Duodenal mucosa (tissue), 2 donors: ENCODE results near the gene PPCDC.

Experiments used
- H3K27ac ChIP-seq: one replicate; pipeline ENCODE4 v1.7.0; 2013; ENCODE audit warnings: low read depth, low read length
- H3K27me3 ChIP-seq, 2 donors: one replicate each; pipeline ENCODE4 v1.7.0; 2013; ENCODE audit warnings: low read length in 2 of 2, control low read depth in 1 of 2; ENCODE audit not compliant: insufficient read depth in 2 of 2, control insufficient read depth in 1 of 2
- H3K36me3 ChIP-seq, 2 donors: one replicate each; pipeline ENCODE4 v1.7.0; 2013; ENCODE audit warnings: low read length in 2 of 2, control low read depth in 1 of 2; ENCODE audit not compliant: insufficient read depth in 2 of 2, control insufficient read depth in 1 of 2
- H3K4me1 ChIP-seq, 2 donors: one replicate each; pipeline ENCODE4 v1.7.0; 2013; ENCODE audit warnings: low read length in 2 of 2, control low read depth in 1 of 2; ENCODE audit not compliant: insufficient read depth in 2 of 2, control insufficient read depth in 1 of 2
- H3K4me3 ChIP-seq, 2 donors: one replicate each; pipeline ENCODE4 v1.7.0; 2013; ENCODE audit warnings: low read length in 2 of 2, low read depth in 1 of 2
- H3K9ac ChIP-seq, 2 donors: one replicate each; pipeline ENCODE4 v1.7.0; 2013; ENCODE audit warnings: low read length in 2 of 2, low read depth in 1 of 2
- H3K9me3 ChIP-seq, 2 donors: one replicate each; pipeline ENCODE4 v1.7.0; 2013; ENCODE audit warnings: low read length in 2 of 2, control low read depth in 1 of 2; ENCODE audit not compliant: control insufficient read depth in 1 of 2

The PPCDC gene

GRCh38 chr15:75052972-75053747 is 29.8 kb downstream of the PPCDC start:
- Histone ChIP-seq H3K36me3 (peaks cover 0 to 6% of the 10 kb centered on the region in 2 donors), H3K27me3 (no peaks in the 10 kb centered on the region), H3K9me3 (no peaks in the 10 kb centered on the region), H3K4me1 (peaks cover 42% of the 10 kb centered on the region in 2 donors), H3K4me3 (no peak overlapping the region), H3K27ac (no peak overlapping the region), H3K9ac (no peak overlapping the region)

GRCh38 chr15:75053748-75054125 is 30.3 kb downstream of the PPCDC start:
- Histone ChIP-seq H3K9me3 (no peaks in the 10 kb centered on the region), H3K36me3 (peaks cover 0 to 3% of the 10 kb centered on the region in 2 donors), H3K4me1 (peaks cover 36 to 38% of the 10 kb centered on the region in 2 donors), H3K4me3 (no peak overlapping the region), H3K27me3 (no peaks in the 10 kb centered on the region), H3K9ac (no peak overlapping the region), H3K27ac (no peak overlapping the region)

GRCh38 chr15:75054172-75054897 is 30.9 kb downstream of the PPCDC start:
- Histone ChIP-seq H3K4me1 (peaks cover 31 to 32% of the 10 kb centered on the region in 2 donors), H3K27me3 (no peaks in the 10 kb centered on the region), H3K36me3 (no peaks in the 10 kb centered on the region), H3K9ac (no peak overlapping the region), H3K4me3 (no peak overlapping the region), H3K27ac (no peak overlapping the region), H3K9me3 (no peaks in the 10 kb centered on the region)

GRCh38 chr15:75056036-75056435 is 32.6 kb downstream of the PPCDC start:
- H3K27ac ChIP-seq, result no peak overlapping the region
- no peaks in the 10 kb centered on the region for H3K36me3 ChIP-seq
- H3K9ac ChIP-seq, result no peak overlapping the region
- no peaks in the 10 kb centered on the region for H3K27me3 ChIP-seq
- no peaks in the 10 kb centered on the region for H3K9me3 ChIP-seq
- H3K4me3 ChIP-seq, result no peak overlapping the region
- H3K4me1 ChIP-seq, result peaks cover 20 to 23% of the 10 kb centered on the region in 2 donors

- H3K9me3 ChIP-seq, result no peaks in the 10 kb centered on the region
- H3K9ac ChIP-seq, result no peak overlapping the region
- H3K27me3 ChIP-seq, result no peaks in the 10 kb centered on the region
- peaks cover 10 to 21% of the 10 kb centered on the region in 2 donors for H3K4me1 ChIP-seq
- no peak overlapping the region for H3K27ac ChIP-seq
- no peak overlapping the region for H3K4me3 ChIP-seq
- H3K36me3 ChIP-seq, result no peaks in the 10 kb centered on the region
These were observed 34.9 kb downstream of the PPCDC start for GRCh38 chr15:75058127-75058905.

- H3K4me3 ChIP-seq, result no peak overlapping the region
- peaks cover 3 to 15% of the 10 kb centered on the region in 2 donors for H3K4me1 ChIP-seq
These were observed 36.2 kb downstream of the PPCDC start for GRCh38 chr15:75059607-75060006.

GRCh38 chr15:75061272-75061671 is 37.9 kb downstream of the PPCDC start:
- Histone ChIP-seq H3K9me3 (no peaks in the 10 kb centered on the region), H3K27ac (no peak overlapping the region), H3K4me3 (no peak overlapping the region), H3K27me3 (no peaks in the 10 kb centered on the region), H3K9ac (no peak overlapping the region), H3K4me1 (peaks cover 12 to 28% of the 10 kb centered on the region in 2 donors), H3K36me3 (no peaks in the 10 kb centered on the region)

More at GRCh38 chr15:75059607-75060006, 36.2 kb downstream of the PPCDC start:
- no peaks in the 10 kb centered on the region for H3K36me3 ChIP-seq
- H3K27me3 ChIP-seq, result no peaks in the 10 kb centered on the region
- H3K9ac ChIP-seq, result no peak overlapping the region
- no peak overlapping the region for H3K27ac ChIP-seq
- no peaks in the 10 kb centered on the region for H3K9me3 ChIP-seq

GRCh38 chr15:75062706-75063105 is 39.3 kb downstream of the PPCDC start:
- H3K36me3 ChIP-seq, result no peaks in the 10 kb centered on the region
- H3K9ac ChIP-seq, result no peak overlapping the region
- peaks cover 12 to 29% of the 10 kb centered on the region in 2 donors for H3K4me1 ChIP-seq
- H3K27me3 ChIP-seq, result no peaks in the 10 kb centered on the region
- no peak overlapping the region for H3K4me3 ChIP-seq
- no peaks in the 10 kb centered on the region for H3K9me3 ChIP-seq
- H3K27ac ChIP-seq, result no peak overlapping the region

GRCh38 chr15:75063338-75063737 is 39.9 kb downstream of the PPCDC start:
- Histone ChIP-seq H3K4me3 (no peak overlapping the region), H3K27ac (no peak overlapping the region), H3K27me3 (no peaks in the 10 kb centered on the region)

GRCh38 chr15:75063889-75064288 is 40.5 kb downstream of the PPCDC start:
- Histone ChIP-seq H3K4me1 (peaks cover 12 to 29% of the 10 kb centered on the region in 2 donors), H3K9me3 (no peaks in the 10 kb centered on the region), H3K4me3 (no peak overlapping the region), H3K27me3 (no peaks in the 10 kb centered on the region), H3K27ac (no peak overlapping the region), H3K9ac (no peak overlapping the region), H3K36me3 (no peaks in the 10 kb centered on the region)

More at GRCh38 chr15:75063338-75063737, 39.9 kb downstream of the PPCDC start:
- no peak overlapping the region for H3K9ac ChIP-seq
- H3K36me3 ChIP-seq, result no peaks in the 10 kb centered on the region
- peaks cover 12 to 29% of the 10 kb centered on the region in 2 donors for H3K4me1 ChIP-seq
- no peaks in the 10 kb centered on the region for H3K9me3 ChIP-seq
